Small intestine (tissue), 7 donors: Measurements from ENCODE around the gene MIPOL1. TPM values are rescaled to one million over a fixed set of nuclear protein-coding genes. Genes with fewer than 3 reads are reported as not detected.

Experiments
- DNase-seq, 2 donors: peaks; one replicate each; pipeline versions ENCODE4 v3.0.0 to v3.0.0-alpha.2; 2013
- FAIRE-seq: peaks from 2 replicates; lab custom pipeline; 2012; peaks lifted over from hg19 to GRCh38; lab: Jason Lieb, UNC
- H3K27ac ChIP-seq, 3 donors: one replicate each; pipeline ENCODE4 v1.5.1; 2013; ENCODE audit warnings: low read length in 2 of 3, mild to moderate bottlenecking in 2 of 3, control low read depth in 1 of 3, inconsistent platforms in 1 of 3, low read depth in 1 of 3, moderate library complexity in 1 of 3
- H3K27me3 ChIP-seq, 3 donors: one replicate each; pipeline ENCODE4 v1.6.1; 2013; ENCODE audit warnings: low read length in 3 of 3, inconsistent platforms in 1 of 3; ENCODE audit not compliant: control insufficient read depth in 3 of 3, insufficient read depth in 3 of 3
- H3K36me3 ChIP-seq, 3 donors: one replicate each; pipeline ENCODE4 v1.6.1; 2013; ENCODE audit warnings: low read length in 3 of 3, inconsistent platforms in 1 of 3, low read depth in 1 of 3, mild to moderate bottlenecking in 1 of 3, moderate library complexity in 1 of 3; ENCODE audit not compliant: control insufficient read depth in 3 of 3, insufficient read depth in 2 of 3
- H3K4me1 ChIP-seq, 3 donors: one replicate each; pipeline ENCODE4 v1.6.1; 2013; ENCODE audit warnings: low read length in 2 of 3, inconsistent platforms in 1 of 3, low read depth in 1 of 3, mild to moderate bottlenecking in 1 of 3, moderate library complexity in 1 of 3; ENCODE audit not compliant: control insufficient read depth in 3 of 3, insufficient read depth in 2 of 3
- H3K4me3 ChIP-seq, 3 donors: one replicate each; pipeline ENCODE4 v1.5.1; 2013; ENCODE audit warnings: low read length in 3 of 3, control low read depth in 1 of 3, inconsistent platforms in 1 of 3, low read depth in 1 of 3, mild to moderate bottlenecking in 1 of 3, moderate library complexity in 1 of 3
- H3K9me3 ChIP-seq, 2 donors: one replicate each; pipeline ENCODE4 v1.6.1; 2013; ENCODE audit warnings: low read depth in 1 of 2, low read length in 1 of 2; ENCODE audit not compliant: control insufficient read depth in 2 of 2, insufficient read depth in 1 of 2
- WGBS, 3 donors: extraction: QIAGEN DNeasy Blood & Tissue Kit; methylation state at CpG; one replicate each; pipeline ENCODE4 v1.1.7; 2013; 5-methylcytosine and 5-hydroxymethylcytosine counted together
- polyA plus RNA-seq, 4 donors: library from polyadenylated mRNA; stranded (reverse) in 3 of 4; unstranded in 1 of 4; fragments of 200-250 nt in 3 of 4; fragments of 120-200 nt in 1 of 4; gene quantifications; one replicate each; pipeline versions ENCODE4 v1.2.1 to v1.2.3, GENCODE V29; 2013
- donor health status: healthy with polysubstance abuse.
- donor health status: control.
- donor health status: control.
- donor health status: Bipolar disorder and iron deficiency.
- donor health status: healthy.

Gene MIPOL1
- polyA plus RNA-seq, 4 donors: 0.45 to 9.2 (median 2.3) TPM

GRCh38 chr14:37493606-37494005 is 295.9 kb downstream of the MIPOL1 start:
- no peaks in the 10 kb centered on the region for H3K36me3 ChIP-seq
- H3K4me1 ChIP-seq: no peaks in the 10 kb centered on the region
- FAIRE-seq (no peak), DNase-seq (no peak)
- H3K27me3 ChIP-seq: no peaks in the 10 kb centered on the region
- H3K9me3 ChIP-seq: no peaks in the 10 kb centered on the region
- 82 to 95% (median 87%) methylated on average over 2 of the region's 2 CpGs for WGBS, 3 donors
- no peak overlapping the region for H3K27ac ChIP-seq
- H3K4me3 ChIP-seq: no peak overlapping the region

DNA sequence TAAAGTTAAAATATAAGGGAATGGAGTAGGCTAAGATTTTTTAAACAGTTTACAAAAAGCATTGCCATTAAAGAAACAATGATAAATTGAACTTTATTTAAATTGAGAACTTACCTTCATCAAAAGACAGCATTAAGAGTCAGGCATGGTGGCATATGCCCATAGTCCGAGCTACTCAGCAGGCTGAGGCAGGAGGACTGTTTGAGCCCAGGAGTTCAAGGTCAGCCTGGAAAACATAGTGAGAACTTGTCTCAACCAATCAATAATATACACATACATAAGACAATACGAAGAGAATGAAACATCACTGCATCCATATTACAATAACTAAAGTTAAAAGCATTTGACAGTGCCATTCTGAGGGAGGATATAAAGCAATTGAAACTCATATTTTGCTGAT is 299.7 kb downstream of the MIPOL1 start:
- WGBS, 3 donors: 73 to 93% (median 84%) methylated on average over 2 of the region's 2 CpGs
- Histone ChIP-seq H3K27ac (no peak overlapping the region), H3K4me3 (no peak overlapping the region), H3K4me1 (no peaks in the 10 kb centered on the region), H3K27me3 (no peaks in the 10 kb centered on the region), H3K36me3 (peaks cover 0 to 5% (median 0%) of the 10 kb centered on the region in 3 donors), H3K9me3 (no peaks in the 10 kb centered on the region)
- DNase-seq (no peak), FAIRE-seq (no peak)

DNA sequence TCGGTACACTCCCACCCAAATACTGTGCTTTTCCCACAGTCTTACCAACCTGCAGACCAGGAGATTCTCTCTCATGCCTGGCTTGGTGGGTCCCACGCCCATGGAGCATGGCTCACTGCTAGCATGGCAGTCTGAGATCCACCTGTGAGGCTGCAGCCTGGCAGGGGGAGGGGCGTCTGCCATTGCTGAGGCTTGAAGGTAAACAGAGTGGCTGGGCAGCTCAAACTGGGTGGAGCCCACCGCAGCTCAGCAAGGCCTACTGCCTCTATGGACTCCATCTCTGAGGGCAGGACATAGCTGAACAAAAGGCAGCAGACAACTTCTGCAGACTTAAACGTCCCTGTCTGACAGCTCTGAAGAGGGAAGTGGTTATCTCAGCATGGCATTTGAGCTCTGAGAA is 304.1 kb downstream of the MIPOL1 start:
- FAIRE-seq: no peak
- no peak overlapping the region for H3K4me3 ChIP-seq
- peaks cover 0 to 5% (median 0%) of the 10 kb centered on the region in 3 donors for H3K36me3 ChIP-seq
- no peaks in the 10 kb centered on the region for H3K27me3 ChIP-seq
- no peaks in the 10 kb centered on the region for H3K4me1 ChIP-seq
- no peaks in the 10 kb centered on the region for H3K9me3 ChIP-seq
- H3K27ac ChIP-seq: no peak overlapping the region
- WGBS, 3 donors: 76 to 86% (median 84%) methylated on average over 5 of the region's 5 CpGs
- no peak for DNase-seq

DNA sequence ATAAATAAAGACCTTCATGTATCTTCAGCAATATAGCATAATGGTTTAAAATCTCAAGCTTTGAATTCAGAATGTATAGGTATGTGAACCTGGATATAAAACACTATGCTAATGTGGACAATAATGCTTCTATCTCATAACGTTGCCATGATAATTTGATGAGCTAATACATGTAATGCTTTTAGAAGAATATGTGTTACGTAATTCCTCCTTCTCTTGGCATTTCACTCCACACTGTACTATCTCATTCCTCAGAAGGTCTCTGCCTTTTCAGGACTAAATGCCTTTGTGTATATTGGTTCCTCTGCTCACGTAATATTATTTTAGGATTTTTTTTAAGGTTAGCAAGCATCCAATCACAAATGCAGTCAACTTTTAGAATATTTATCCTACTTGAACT is 310.8 kb downstream of the MIPOL1 start:
- Histone ChIP-seq H3K4me1 (no peaks in the 10 kb centered on the region), H3K36me3 (no peaks in the 10 kb centered on the region), H3K27ac (no peak overlapping the region), H3K27me3 (no peaks in the 10 kb centered on the region), H3K9me3 (no peaks in the 10 kb centered on the region), H3K4me3 (no peak overlapping the region)
- WGBS, 3 donors: 79 to 81% (median 80%) methylated on average over 3 of the region's 3 CpGs
- DNase-seq (no peak), FAIRE-seq (no peak)

DNA sequence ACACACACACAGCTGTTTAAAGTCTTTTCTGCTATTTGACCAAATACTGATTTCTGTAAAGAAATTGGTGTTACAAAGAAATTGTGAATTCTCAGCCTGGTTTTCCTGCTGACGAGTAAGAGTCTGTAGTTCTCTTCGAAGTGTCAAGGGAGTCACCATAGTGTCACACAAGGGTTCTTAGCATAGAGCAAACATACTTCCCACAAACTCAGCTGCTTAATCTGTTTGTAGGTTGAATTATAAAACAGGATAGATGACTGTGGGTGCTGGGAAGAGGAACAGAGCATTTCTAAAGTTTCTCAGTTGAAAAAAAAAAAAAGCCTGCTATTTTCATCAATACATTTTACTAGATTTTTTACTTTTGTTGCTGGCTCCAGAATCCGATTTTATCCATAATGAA is 314.4 kb downstream of the MIPOL1 start:
- H3K9me3 ChIP-seq: no peaks in the 10 kb centered on the region
- 86 to 91% (median 86%) methylated on average over 3 of the region's 3 CpGs for WGBS, 3 donors
- H3K36me3 ChIP-seq: no peaks in the 10 kb centered on the region
- H3K27ac ChIP-seq: no peak overlapping the region
- FAIRE-seq: no peak
- DNase-seq: no peak
- no peaks in the 10 kb centered on the region for H3K27me3 ChIP-seq
- H3K4me1 ChIP-seq: no peaks in the 10 kb centered on the region
- no peak overlapping the region for H3K4me3 ChIP-seq

DNA sequence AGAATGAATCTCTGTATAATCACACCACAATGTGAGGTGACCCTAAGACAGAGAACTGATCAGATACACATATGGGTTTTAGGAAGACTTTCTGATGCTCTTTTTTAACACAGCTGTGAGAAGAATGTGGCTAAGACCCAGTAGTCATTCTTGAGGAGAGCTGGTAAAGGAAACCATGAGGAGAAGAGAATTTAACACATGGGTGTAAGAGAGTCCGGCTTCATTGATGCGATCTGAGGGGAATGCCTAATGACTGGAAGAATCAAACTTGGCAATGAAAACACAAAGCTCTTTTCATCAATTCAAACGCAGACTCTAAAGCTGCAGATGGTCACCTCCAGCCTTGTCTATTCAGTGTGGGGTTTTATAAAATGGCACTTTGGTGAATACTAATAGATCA is 318.0 kb downstream of the MIPOL1 start:
- DNase-seq (no peak), FAIRE-seq (no peak)
- WGBS, 3 donors: 76 to 94% (median 89%) methylated on average over 3 of the region's 3 CpGs
- Histone ChIP-seq H3K27me3 (no peaks in the 10 kb centered on the region), H3K36me3 (no peaks in the 10 kb centered on the region), H3K27ac (no peak overlapping the region), H3K4me3 (no peak overlapping the region), H3K9me3 (no peaks in the 10 kb centered on the region), H3K4me1 (no peaks in the 10 kb centered on the region)

- Histone ChIP-seq H3K36me3 (no peaks in the 10 kb centered on the region), H3K27ac (no peak overlapping the region), H3K27me3 (no peaks in the 10 kb centered on the region), H3K4me3 (no peak overlapping the region), H3K4me1 (no peaks in the 10 kb centered on the region), H3K9me3 (no peaks in the 10 kb centered on the region)
- WGBS, 3 donors: 70 to 92% (median 85%) methylated on average over 2 of the region's 2 CpGs
- no peak for DNase-seq
- peak; percentile 10 for FAIRE-seq
Measured at GRCh38 chr14:37526994-37527393, 329.3 kb downstream of the MIPOL1 start.

- FAIRE-seq (no peak), DNase-seq (no peak)
- no peaks in the 10 kb centered on the region for H3K9me3 ChIP-seq
- no peak overlapping the region for H3K27ac ChIP-seq
- H3K36me3 ChIP-seq: no peaks in the 10 kb centered on the region
- WGBS, 3 donors: 82 to 91% (median 90%) methylated on average over 1 of the region's 1 CpG
- no peaks in the 10 kb centered on the region for H3K4me1 ChIP-seq
- H3K4me3 ChIP-seq: no peak overlapping the region
- H3K27me3 ChIP-seq: no peaks in the 10 kb centered on the region
Measured at GRCh38 chr14:37539992-37540391, 342.3 kb downstream of the MIPOL1 start.

- Histone ChIP-seq H3K4me1 (no peaks in the 10 kb centered on the region), H3K9me3 (no peaks in the 10 kb centered on the region), H3K4me3 (no peak overlapping the region), H3K27me3 (no peaks in the 10 kb centered on the region), H3K27ac (no peak overlapping the region), H3K36me3 (no peaks in the 10 kb centered on the region)
- WGBS, 3 donors: 27 to 51% (median 33%) methylated on average over 2 of the region's 2 CpGs
- FAIRE-seq (no peak), DNase-seq (no peak)
Measured at GRCh38 chr14:37544407-37544806, 346.7 kb downstream of the MIPOL1 start.
